SK-N-SH (cell line): ENCODE results near the gene EPHA5. TPM values are rescaled to one million over a fixed set of nuclear protein-coding genes. Genes with fewer than 3 reads are reported as not detected.

Experiments
- CTCF ChIA-PET: fragments of 300-600, 350-600 bp; formaldehyde crosslinking; extraction: SDS; loops from one replicate; lab custom pipeline; 2021; lab: Yijun Ruan, JAX
- POLR2A ChIA-PET: fragments of 350-600 bp; sonication (Branson Sonifier 250); formaldehyde crosslinking; extraction: SDS; loops from one replicate; lab custom pipeline; 2020; ENCODE audit warnings: antibody characterized with exemption, inconsistent platforms; lab: Yijun Ruan, JAX
- DNase-seq: peaks from one replicate; pipeline ENCODE4 v3.0.0; 2012
- H2AFZ ChIP-seq: fragments of 200-600 bp; sonication (generic); 2 replicates; pipeline ENCODE4 v1.8.1; 2016; ENCODE audit warnings: antibody characterized with exemption, mild to moderate bottlenecking, low read depth
- H3F3A ChIP-seq: fragments of 200-600 bp; sonication (generic); replicated peaks from 2 replicates; pipeline ENCODE3; 2016; ENCODE audit warnings: antibody characterized with exemption, mild to moderate bottlenecking; ENCODE audit not compliant: insufficient read depth
- H3K27ac ChIP-seq, 2 experiments: fragments of 200-500 bp in 1 of 2; fragments of 200-600 bp in 1 of 2; sonication (Bioruptor generic) in 1 of 2; sonication (generic), shearing (Covaris generic) in 1 of 2; 2 replicates each; pipeline versions ENCODE4 v1.5.1 to v1.6.1; 2014 to 2016; ENCODE audit warnings: low read depth in 2 of 2, inconsistent platforms in 1 of 2, low read length in 1 of 2, mild to moderate bottlenecking in 1 of 2, mixed read lengths in 1 of 2
- H3K27me3 ChIP-seq: fragments of 200-600 bp; sonication (generic), shearing (Covaris generic); 2 replicates; pipeline ENCODE4 v1.6.1; 2016; ENCODE audit warnings: mixed run types; ENCODE audit not compliant: insufficient read depth
- H3K36me3 ChIP-seq, 2 experiments: fragments of 200-500 bp in 1 of 2; fragments of 200-600 bp in 1 of 2; sonication (Bioruptor generic) in 1 of 2; sonication (generic) in 1 of 2; replicated peaks in 1 of 2; 2 replicates each; pipeline versions ENCODE3 to v1.5.1; 2014 to 2016; ENCODE audit warnings: low read length in 1 of 2, mild to moderate bottlenecking in 1 of 2; ENCODE audit not compliant: insufficient read depth in 2 of 2, control insufficient read depth in 1 of 2
- H3K4me1 ChIP-seq, 2 experiments: fragments of 200-500 bp in 1 of 2; fragments of 200-600 bp in 1 of 2; sonication (Bioruptor generic) in 1 of 2; sonication (generic), shearing (Covaris generic) in 1 of 2; 2 replicates each; pipeline versions ENCODE4 v1.5.1 to v1.6.1; 2014 to 2016; ENCODE audit warnings: low read depth in 1 of 2, low read length in 1 of 2, mixed run types in 1 of 2; ENCODE audit not compliant: insufficient read depth in 2 of 2, control insufficient read depth in 1 of 2
- H3K4me2 ChIP-seq: fragments of 200-600 bp; sonication (generic), shearing (Covaris generic); 2 replicates; pipeline ENCODE4 v1.6.1; 2017; ENCODE audit warnings: mixed run types
- H3K4me3 ChIP-seq, 2 experiments: fragments of 200-500 bp in 1 of 2; fragments of 200-600 bp in 1 of 2; sonication (Bioruptor generic) in 1 of 2; sonication (generic), shearing (Covaris generic) in 1 of 2; 2 replicates each; pipeline versions ENCODE4 v1.5.1 to v1.8.1; 2014 to 2016; ENCODE audit warnings: low read depth in 2 of 2, inconsistent platforms in 1 of 2, low read length in 1 of 2, mild to moderate bottlenecking in 1 of 2, mixed read lengths in 1 of 2, moderate library complexity in 1 of 2
- H3K79me2 ChIP-seq: fragments of 200-600 bp; sonication (generic); 2 replicates; pipeline ENCODE4 v1.8.1; 2017; ENCODE audit warnings: mild to moderate bottlenecking; ENCODE audit not compliant: insufficient read depth
- H3K9ac ChIP-seq: fragments of 200-600 bp; sonication (generic); 2 replicates; pipeline ENCODE4 v1.6.1; 2017; ENCODE audit warnings: mixed run types
- H3K9me2 ChIP-seq: fragments of 200-600 bp; sonication (generic); 2 replicates; pipeline ENCODE4 v1.6.1; 2017; ENCODE audit warnings: mixed run types
- H3K9me3 ChIP-seq: fragments of 200-600 bp; sonication (generic); 2 replicates; pipeline ENCODE4 v1.6.1; 2017; ENCODE audit warnings: mixed run types, mild to moderate bottlenecking, moderate library complexity
- H4K20me1 ChIP-seq: fragments of 200-600 bp; sonication (generic); 2 replicates; pipeline ENCODE4 v1.6.1; 2017; ENCODE audit warnings: mild to moderate bottlenecking, mixed run types; ENCODE audit not compliant: insufficient read depth
- EZH2phosphoT487 ChIP-seq: fragments of 200-600 bp; sonication (generic); IDR thresholded peaks from 2 replicates; pipeline ENCODE4 v1.6.1; 2017; ENCODE audit warnings: low read depth, mixed run types, mild to moderate bottlenecking, antibody characterized with exemption, moderate library complexity, borderline replicate concordance
- FOSL2 ChIP-seq: IDR thresholded peaks from 2 replicates; pipeline ENCODE4 v1.4.0; 2012; ENCODE audit warnings: low read depth, mild to moderate bottlenecking, moderate library complexity, borderline replicate concordance
- GABPA ChIP-seq: IDR thresholded peaks from 2 replicates; pipeline ENCODE4 v1.4.0; 2012; ENCODE audit warnings: low read depth, mild to moderate bottlenecking
- JUND ChIP-seq: IDR thresholded peaks from 2 replicates; pipeline ENCODE4 v1.4.0; 2012
- MEF2A ChIP-seq: IDR thresholded peaks from 2 replicates; pipeline ENCODE4 v1.4.0; 2012; ENCODE audit warnings: low read depth, borderline replicate concordance
- NFIC ChIP-seq: IDR thresholded peaks from 2 replicates; pipeline ENCODE4 v1.4.0; 2012; ENCODE audit warnings: borderline replicate concordance
- POLR2AphosphoS5 ChIP-seq: IDR thresholded peaks from 2 replicates; pipeline ENCODE4 v1.6.1; 2012; ENCODE audit warnings: low read depth, low read length
- TAF1 ChIP-seq: IDR thresholded peaks from 2 replicates; pipeline ENCODE4 v1.6.1; 2012; ENCODE audit warnings: low read depth, mild to moderate bottlenecking, low read length, moderate library complexity, borderline replicate concordance
- TEAD4 ChIP-seq: IDR thresholded peaks from 2 replicates; pipeline ENCODE4 v1.4.0; 2012; ENCODE audit warnings: mild to moderate bottlenecking, borderline replicate concordance; ENCODE audit not compliant: insufficient read depth
- ZBTB33 ChIP-seq: IDR thresholded peaks from 2 replicates; pipeline ENCODE4 v1.4.0; 2012; ENCODE audit warnings: low read depth, borderline replicate concordance
- whole genome bisulfite sequencing: methylation state at CpG from one replicate; pipeline ENCODE4 v1.1.6; 2017; ENCODE audit warnings: low lambda C conversion rate; 5-methylcytosine and 5-hydroxymethylcytosine counted together
- polyA plus RNA-seq, 3 experiments: library from polyadenylated mRNA; depleted of rRNA; stranded (reverse); fragments of >200 nt; gene quantifications; 2 replicates each; pipeline ENCODE4 v1.2.3, GENCODE V29; 2012
- TF ChIP-seq, protein P1 (sequence below): fragments of 150-350 bp; IDR thresholded peaks from 2 replicates; pipeline ENCODE4 v1.6.1; 2017; ENCODE audit warnings: antibody characterized with exemption, low read length, low read depth, borderline replicate concordance
- TF ChIP-seq, protein P2 (sequence below): IDR thresholded peaks from 2 replicates; pipeline ENCODE4 v1.4.0; 2012; ENCODE audit warnings: low read depth, borderline replicate concordance
- TF ChIP-seq, protein P3 (sequence below): IDR thresholded peaks from 2 replicates; pipeline ENCODE4 v1.6.1; 2012; ENCODE audit warnings: mild to moderate bottlenecking, low read depth, low read length, moderate library complexity

Gene EPHA5
- polyA plus RNA-seq, 1 of the 3 experiments (the other 2 are of a cell fraction) = not detected

GRCh38 chr4:65653740-65654361 lies 16.4 kb downstream of the EPHA5 start:
- POLR2A ChIA-PET = no interaction called here

More at GRCh38 chr4:65653740-65654361, 16.4 kb downstream of the EPHA5 start:
- Histone ChIP-seq H3K79me2 (no peaks in the 10 kb centered on the region), H4K20me1 (no peaks in the 10 kb centered on the region), H3K4me3 (no peak overlapping the region), H3K27me3 (no peaks in the 10 kb centered on the region), H3K36me3 (no peaks in the 10 kb centered on the region), H3K27ac (no peak overlapping the region), H3K9ac (no peak overlapping the region), H3F3A (no peaks in the 10 kb centered on the region), H3K4me2 (no peak overlapping the region), H2AFZ (no peak overlapping the region), H3K9me2 (no peaks in the 10 kb centered on the region), H3K4me1 (no peaks in the 10 kb centered on the region), H3K9me3 (no peaks in the 10 kb centered on the region)
- DNase-seq = no peak
- TF ChIP-seq TEAD4 = no peak
- no peak for TF ChIP-seq NFIC
- TF ChIP-seq, protein P1, sequence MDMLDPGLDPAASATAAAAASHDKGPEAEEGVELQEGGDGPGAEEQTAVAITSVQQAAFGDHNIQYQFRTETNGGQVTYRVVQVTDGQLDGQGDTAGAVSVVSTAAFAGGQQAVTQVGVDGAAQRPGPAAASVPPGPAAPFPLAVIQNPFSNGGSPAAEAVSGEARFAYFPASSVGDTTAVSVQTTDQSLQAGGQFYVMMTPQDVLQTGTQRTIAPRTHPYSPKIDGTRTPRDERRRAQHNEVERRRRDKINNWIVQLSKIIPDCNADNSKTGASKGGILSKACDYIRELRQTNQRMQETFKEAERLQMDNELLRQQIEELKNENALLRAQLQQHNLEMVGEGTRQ = no peak
- TF ChIP-seq GABPA = no peak
- TF ChIP-seq MEF2A = no peak
- TF ChIP-seq, protein P2, sequence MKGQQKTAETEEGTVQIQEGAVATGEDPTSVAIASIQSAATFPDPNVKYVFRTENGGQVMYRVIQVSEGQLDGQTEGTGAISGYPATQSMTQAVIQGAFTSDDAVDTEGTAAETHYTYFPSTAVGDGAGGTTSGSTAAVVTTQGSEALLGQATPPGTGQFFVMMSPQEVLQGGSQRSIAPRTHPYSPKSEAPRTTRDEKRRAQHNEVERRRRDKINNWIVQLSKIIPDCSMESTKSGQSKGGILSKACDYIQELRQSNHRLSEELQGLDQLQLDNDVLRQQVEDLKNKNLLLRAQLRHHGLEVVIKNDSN = no peak
- TF ChIP-seq POLR2AphosphoS5 = no peak
- no peak for TF ChIP-seq EZH2phosphoT487
- TF ChIP-seq TAF1 = no peak
- TF ChIP-seq ZBTB33 = no peak
- TF ChIP-seq, protein P3, sequence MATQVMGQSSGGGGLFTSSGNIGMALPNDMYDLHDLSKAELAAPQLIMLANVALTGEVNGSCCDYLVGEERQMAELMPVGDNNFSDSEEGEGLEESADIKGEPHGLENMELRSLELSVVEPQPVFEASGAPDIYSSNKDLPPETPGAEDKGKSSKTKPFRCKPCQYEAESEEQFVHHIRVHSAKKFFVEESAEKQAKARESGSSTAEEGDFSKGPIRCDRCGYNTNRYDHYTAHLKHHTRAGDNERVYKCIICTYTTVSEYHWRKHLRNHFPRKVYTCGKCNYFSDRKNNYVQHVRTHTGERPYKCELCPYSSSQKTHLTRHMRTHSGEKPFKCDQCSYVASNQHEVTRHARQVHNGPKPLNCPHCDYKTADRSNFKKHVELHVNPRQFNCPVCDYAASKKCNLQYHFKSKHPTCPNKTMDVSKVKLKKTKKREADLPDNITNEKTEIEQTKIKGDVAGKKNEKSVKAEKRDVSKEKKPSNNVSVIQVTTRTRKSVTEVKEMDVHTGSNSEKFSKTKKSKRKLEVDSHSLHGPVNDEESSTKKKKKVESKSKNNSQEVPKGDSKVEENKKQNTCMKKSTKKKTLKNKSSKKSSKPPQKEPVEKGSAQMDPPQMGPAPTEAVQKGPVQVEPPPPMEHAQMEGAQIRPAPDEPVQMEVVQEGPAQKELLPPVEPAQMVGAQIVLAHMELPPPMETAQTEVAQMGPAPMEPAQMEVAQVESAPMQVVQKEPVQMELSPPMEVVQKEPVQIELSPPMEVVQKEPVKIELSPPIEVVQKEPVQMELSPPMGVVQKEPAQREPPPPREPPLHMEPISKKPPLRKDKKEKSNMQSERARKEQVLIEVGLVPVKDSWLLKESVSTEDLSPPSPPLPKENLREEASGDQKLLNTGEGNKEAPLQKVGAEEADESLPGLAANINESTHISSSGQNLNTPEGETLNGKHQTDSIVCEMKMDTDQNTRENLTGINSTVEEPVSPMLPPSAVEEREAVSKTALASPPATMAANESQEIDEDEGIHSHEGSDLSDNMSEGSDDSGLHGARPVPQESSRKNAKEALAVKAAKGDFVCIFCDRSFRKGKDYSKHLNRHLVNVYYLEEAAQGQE = no peak
- TF ChIP-seq JUND = no peak
- TF ChIP-seq FOSL2 = no peak
- 11% methylated on average over 6 of the region's 6 CpGs for WGBS
- CTCF ChIA-PET = no interaction called here
